GM12801 (cell line): ENCODE results near the gene CEP250.

Experiments
- TF ChIP-seq, protein P1 (sequence below): IDR thresholded peaks from one replicate; pipeline ENCODE4 v1.5.1; 2011; ENCODE audit warnings: control low read depth; ENCODE audit not compliant: insufficient read length; ENCODE audit errors: extremely low read depth

The CEP250 gene

DNA sequence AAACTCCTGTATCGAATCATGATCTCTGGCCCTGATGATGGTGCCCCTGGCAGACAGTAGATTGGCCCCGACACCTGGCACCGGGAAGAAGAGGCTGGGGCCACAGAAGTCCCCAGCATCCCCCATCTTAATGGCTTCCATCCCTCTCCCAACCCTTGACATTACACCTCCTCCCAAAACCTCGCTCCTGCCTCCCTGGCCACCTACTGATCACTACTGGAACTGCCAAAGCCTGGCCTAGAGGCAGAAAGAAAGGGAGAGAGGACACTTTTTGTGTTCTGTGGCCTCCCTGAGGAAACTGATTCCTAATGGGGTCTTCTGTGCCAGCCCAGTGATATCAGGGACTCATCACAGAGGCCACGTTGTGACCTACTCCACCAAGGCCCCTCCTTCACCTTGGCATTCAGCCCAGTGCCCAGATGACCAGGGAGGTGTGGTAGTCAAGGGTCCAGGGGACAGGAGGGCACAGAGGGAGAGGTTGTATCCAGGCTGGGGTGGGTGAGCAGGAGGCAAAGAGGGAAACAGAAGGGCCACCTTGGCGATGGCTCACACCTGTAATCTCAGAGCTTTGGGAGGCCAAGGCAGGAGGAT lies 68.0 kb downstream of the CEP250 start:
- TF ChIP-seq, protein P1, sequence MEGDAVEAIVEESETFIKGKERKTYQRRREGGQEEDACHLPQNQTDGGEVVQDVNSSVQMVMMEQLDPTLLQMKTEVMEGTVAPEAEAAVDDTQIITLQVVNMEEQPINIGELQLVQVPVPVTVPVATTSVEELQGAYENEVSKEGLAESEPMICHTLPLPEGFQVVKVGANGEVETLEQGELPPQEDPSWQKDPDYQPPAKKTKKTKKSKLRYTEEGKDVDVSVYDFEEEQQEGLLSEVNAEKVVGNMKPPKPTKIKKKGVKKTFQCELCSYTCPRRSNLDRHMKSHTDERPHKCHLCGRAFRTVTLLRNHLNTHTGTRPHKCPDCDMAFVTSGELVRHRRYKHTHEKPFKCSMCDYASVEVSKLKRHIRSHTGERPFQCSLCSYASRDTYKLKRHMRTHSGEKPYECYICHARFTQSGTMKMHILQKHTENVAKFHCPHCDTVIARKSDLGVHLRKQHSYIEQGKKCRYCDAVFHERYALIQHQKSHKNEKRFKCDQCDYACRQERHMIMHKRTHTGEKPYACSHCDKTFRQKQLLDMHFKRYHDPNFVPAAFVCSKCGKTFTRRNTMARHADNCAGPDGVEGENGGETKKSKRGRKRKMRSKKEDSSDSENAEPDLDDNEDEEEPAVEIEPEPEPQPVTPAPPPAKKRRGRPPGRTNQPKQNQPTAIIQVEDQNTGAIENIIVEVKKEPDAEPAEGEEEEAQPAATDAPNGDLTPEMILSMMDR = no peak

DNA sequence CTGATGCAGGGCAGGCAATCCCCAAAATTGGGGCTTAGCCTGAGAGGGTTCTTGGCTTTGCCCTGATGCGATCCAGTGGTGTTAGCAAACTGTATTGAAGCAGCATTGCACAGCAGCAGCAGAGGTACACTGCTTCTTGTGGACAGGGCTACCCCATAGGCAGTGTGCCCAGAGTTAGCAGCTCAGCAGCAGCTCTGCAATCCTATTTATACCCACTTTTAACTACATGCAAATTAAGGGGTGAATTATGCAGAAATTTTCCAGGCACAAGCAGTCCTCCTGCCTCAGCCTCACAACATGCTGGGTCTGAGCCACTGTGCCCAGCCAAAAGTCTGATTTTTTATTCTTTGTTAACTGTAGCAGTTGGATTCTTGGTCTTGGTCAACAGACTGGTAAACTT lies 70.2 kb downstream of the CEP250 start:
- TF ChIP-seq, protein P1 = no peak

GRCh38 chr20:35527122-35527769 lies 71.8 kb downstream of the CEP250 start:
- TF ChIP-seq, protein P1 = no peak

DNA sequence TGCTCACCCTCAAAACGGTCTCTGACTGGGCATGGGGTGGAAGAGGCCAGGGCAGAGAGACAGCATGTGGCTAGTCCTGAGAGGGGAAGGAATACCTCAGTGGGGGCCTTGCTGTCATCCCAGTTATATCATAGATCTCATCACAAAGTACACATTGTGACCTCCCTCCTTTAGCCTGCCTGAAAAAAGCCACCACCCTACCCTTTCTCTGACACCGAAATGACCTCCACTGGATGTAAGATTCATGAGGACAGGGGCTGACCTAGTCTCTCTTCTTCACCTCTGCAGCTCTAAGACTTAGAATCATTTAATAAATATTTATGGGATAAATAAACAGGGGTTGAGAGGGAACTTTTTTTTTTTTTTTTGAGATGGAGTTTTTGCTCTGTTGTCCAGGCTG lies 74.2 kb downstream of the CEP250 start, which contains the start of gene C20orf173:
Gene C20orf173 (minus strand): TSS at position 101 of the 400 bp plus-strand sequence. CDS start 279 bp downstream, outside the sequence.
- TF ChIP-seq, protein P1 = no peak

DNA sequence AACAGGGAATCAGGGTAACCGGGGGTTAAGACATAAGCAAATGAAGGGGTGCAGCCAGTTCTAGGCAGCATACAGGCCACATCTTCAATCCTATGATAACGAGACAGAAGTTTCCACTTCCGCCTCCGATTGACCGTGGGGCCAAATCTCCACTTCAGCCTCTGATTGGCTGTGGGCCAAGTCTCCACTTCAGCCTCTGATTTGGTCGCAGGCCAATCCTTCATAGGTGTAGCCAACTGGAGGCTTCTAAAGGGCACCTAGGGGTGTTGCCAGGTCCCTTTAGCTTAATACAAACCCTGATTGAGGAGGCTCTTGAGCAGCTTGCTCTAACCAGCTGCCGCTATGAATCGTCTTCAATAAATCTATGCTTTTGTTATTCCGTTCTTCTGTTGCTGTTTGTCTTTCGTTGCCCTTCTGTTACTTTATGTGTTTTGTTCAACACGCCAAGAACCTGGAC lies 84.4 kb downstream of the CEP250 start:
- TF ChIP-seq, protein P1 = no peak

DNA sequence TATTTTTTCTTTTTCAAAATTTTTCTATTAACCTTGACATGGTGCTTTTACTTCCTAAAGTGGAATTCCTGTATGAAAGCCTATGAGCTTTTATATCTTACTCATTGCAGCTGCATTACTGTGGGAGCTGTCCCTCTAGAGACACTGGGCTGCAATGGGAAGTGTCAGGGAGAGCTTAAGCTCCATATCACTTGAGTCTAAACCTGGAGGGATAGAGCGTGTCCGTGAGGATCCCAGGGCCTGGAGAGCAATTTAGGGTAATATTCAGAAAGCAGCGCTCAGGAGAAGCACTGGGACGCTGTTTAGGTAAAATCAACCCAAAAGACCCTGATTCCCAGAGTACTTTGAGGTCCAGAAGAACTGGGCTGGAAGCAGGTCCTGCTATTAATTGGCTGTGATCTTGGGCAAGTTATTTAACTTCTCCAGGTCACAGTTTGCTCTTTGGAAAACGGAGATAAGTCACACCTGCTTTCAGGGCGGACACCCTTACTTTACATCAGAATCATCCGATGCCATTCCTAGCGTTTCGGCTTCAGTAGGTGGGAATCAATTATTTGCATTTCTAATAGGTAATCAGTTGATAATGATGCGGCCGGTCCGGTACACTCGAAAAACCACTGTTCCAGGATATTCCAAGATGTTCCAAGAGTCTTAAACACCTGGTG lies 85.9 kb downstream of the CEP250 start:
- TF ChIP-seq, protein P1 = no peak
